Activated CD4-positive, alpha-beta memory T cell treated with anti-CD3 and anti-CD28 coated beads for 36 hours (primary cell): Measurements from ENCODE around the gene NUAK1. TPM values are rescaled to one million over a fixed set of nuclear protein-coding genes. Genes with fewer than 3 reads are reported as not detected.
"Not testable (repeated sequence)": the region's sequence is repeated elsewhere in the genome, so short reads cannot be mapped to it uniquely, and the experiment has no call there.

ENCODE experiments used
- CTCF ChIA-PET: fragments of 350-600 bp; sonication (Branson Sonifier 250); formaldehyde crosslinking; loops from one replicate; lab custom pipeline; 2021; ENCODE audit warnings: antibody characterized with exemption, inconsistent platforms; lab: Charles Lee
- POLR2A ChIA-PET: fragments of 350-600 bp; sonication (Branson Sonifier 250); formaldehyde crosslinking; loops from one replicate; lab custom pipeline; 2021; ENCODE audit warnings: antibody characterized with exemption; lab: Charles Lee
- DNase-seq: peaks from one replicate; pipeline ENCODE4 v3.0.0-alpha.2; 2020
- H3K27ac Mint-ChIP-seq: one replicate; pipeline ENCODE4 v1.8.0; 2021; ENCODE audit warnings: mixed read lengths
- H3K27me3 Mint-ChIP-seq: one replicate; pipeline ENCODE4 v1.8.0; 2021; ENCODE audit warnings: mixed read lengths
- H3K36me3 Mint-ChIP-seq: one replicate; pipeline ENCODE4 v1.8.0; 2021; ENCODE audit warnings: mixed read lengths
- H3K4me1 Mint-ChIP-seq: one replicate; pipeline ENCODE4 v1.8.0; 2021; ENCODE audit warnings: low read depth, mixed read lengths
- H3K4me3 Mint-ChIP-seq: one replicate; pipeline ENCODE4 v1.8.0; 2021; ENCODE audit warnings: mild to moderate bottlenecking, mixed read lengths
- H3K9me3 Mint-ChIP-seq: one replicate; pipeline ENCODE4 v1.8.0; 2021; ENCODE audit warnings: mixed read lengths
- intact Hi-C: fragments of 100-400 bp; cut with micrococcal nuclease; formaldehyde crosslinking; loops from one replicate; pipeline ENCODE4 v1.15.1; 2023
- total RNA-seq, 2 experiments: library from RNA; stranded (reverse); gene quantifications; one replicate each; pipeline ENCODE4 v1.2.3, GENCODE V29; 2021

Gene NUAK1
- total RNA-seq, 2 experiments from 2014 or later, result 0.05 TPM; not detected in 1

- H3K4me1 Mint-ChIP-seq, result no peaks in the 10 kb centered on the region
- no peak for DNase-seq
- intact Hi-C loops, result no loop called here
- no peak overlapping the region for H3K4me3 Mint-ChIP-seq
- ChIA-PET CTCF (no interaction called here), POLR2A (no interaction called here)
- no peaks in the 10 kb centered on the region for H3K9me3 Mint-ChIP-seq
- H3K27me3 Mint-ChIP-seq, result no peaks in the 10 kb centered on the region
- no peak overlapping the region for H3K27ac Mint-ChIP-seq
- H3K36me3 Mint-ChIP-seq, result no peaks in the 10 kb centered on the region
Measured at GRCh38 chr12:106027911-106028310, 110.8 kb downstream of the NUAK1 start.

GRCh38 chr12:106027286-106027685, 111.5 kb downstream of the NUAK1 start:
- H3K27ac Mint-ChIP-seq, result no peak overlapping the region
- DNase-seq, result no peak
- ChIA-PET CTCF (no interaction called here), POLR2A (no interaction called here)
- no peaks in the 10 kb centered on the region for H3K36me3 Mint-ChIP-seq
- no peaks in the 10 kb centered on the region for H3K9me3 Mint-ChIP-seq
- H3K4me3 Mint-ChIP-seq, result no peak overlapping the region
- intact Hi-C loops, result no loop called here
- H3K4me1 Mint-ChIP-seq, result no peaks in the 10 kb centered on the region
- H3K27me3 Mint-ChIP-seq, result no peaks in the 10 kb centered on the region

GRCh38 chr12:106025129-106025528, 113.6 kb downstream of the NUAK1 start:
- H3K4me3 Mint-ChIP-seq, result no peak overlapping the region
- intact Hi-C loops, result no loop called here
- ChIA-PET POLR2A (no interaction called here), CTCF (no interaction called here)
- H3K27ac Mint-ChIP-seq, result no peak overlapping the region
- H3K4me1 Mint-ChIP-seq, result no peaks in the 10 kb centered on the region
- no peak for DNase-seq
- H3K9me3 Mint-ChIP-seq, result no peaks in the 10 kb centered on the region
- no peaks in the 10 kb centered on the region for H3K36me3 Mint-ChIP-seq
- H3K27me3 Mint-ChIP-seq, result no peaks in the 10 kb centered on the region

- H3K36me3 Mint-ChIP-seq, result no peaks in the 10 kb centered on the region
- ChIA-PET CTCF (interaction anchor here (0.5 kb wide), 1 partner anchor 99 kb away, joined by 3 read pairs; no protein-coding TSS in a partner anchor), POLR2A (no interaction called here)
- H3K4me1 Mint-ChIP-seq, result no peaks in the 10 kb centered on the region
- H3K9me3 Mint-ChIP-seq, result peaks cover 12% of the 10 kb centered on the region
- no peak overlapping the region for H3K4me3 Mint-ChIP-seq
- no peak overlapping the region for H3K27ac Mint-ChIP-seq
- H3K27me3 Mint-ChIP-seq, result no peaks in the 10 kb centered on the region
- intact Hi-C loops, result no loop called here
- no peak for DNase-seq
Measured at GRCh38 chr12:106023039-106023438, 115.7 kb downstream of the NUAK1 start.

GRCh38 chr12:106022568-106023012, 116.2 kb downstream of the NUAK1 start:
- no peak overlapping the region for H3K4me3 Mint-ChIP-seq
- H3K27ac Mint-ChIP-seq, result no peak overlapping the region
- H3K36me3 Mint-ChIP-seq, result no peaks in the 10 kb centered on the region
- POLR2A ChIA-PET, result no interaction called here
- H3K4me1 Mint-ChIP-seq, result no peaks in the 10 kb centered on the region
- intact Hi-C loops, result no loop called here
- CTCF ChIA-PET, result interaction anchor here (0.5 kb wide), 1 partner anchor 98 kb away, joined by 3 read pairs; no protein-coding TSS in a partner anchor
- H3K9me3 Mint-ChIP-seq, result peaks cover 12% of the 10 kb centered on the region
- H3K27me3 Mint-ChIP-seq, result no peaks in the 10 kb centered on the region
- no peak for DNase-seq

- ChIA-PET POLR2A (no interaction called here), CTCF (no interaction called here)
- Mint-ChIP-seq H3K4me3 (no peak overlapping the region), H3K4me1 (no peaks in the 10 kb centered on the region), H3K36me3 (no peaks in the 10 kb centered on the region), H3K9me3 (peaks cover 12% of the 10 kb centered on the region), H3K27me3 (no peaks in the 10 kb centered on the region), H3K27ac (no peak overlapping the region)
- intact Hi-C loops, result no loop called here
- DNase-seq, result no peak
Measured at GRCh38 chr12:106021516-106021915, 117.2 kb downstream of the NUAK1 start.

- no peak for DNase-seq
- Mint-ChIP-seq H3K27me3 (no peaks in the 10 kb centered on the region), H3K9me3 (peaks cover 12% of the 10 kb centered on the region), H3K4me1 (no peaks in the 10 kb centered on the region), H3K4me3 (no peak overlapping the region), H3K36me3 (no peaks in the 10 kb centered on the region), H3K27ac (no peak overlapping the region)
- CTCF ChIA-PET, result no interaction called here
- POLR2A ChIA-PET, result no interaction called here
- intact Hi-C loops, result no loop called here
Measured at GRCh38 chr12:106020736-106021135, 118.0 kb downstream of the NUAK1 start.

GRCh38 chr12:106019144-106019543, 119.6 kb downstream of the NUAK1 start:
- H3K4me3 Mint-ChIP-seq, result no peak overlapping the region
- ChIA-PET POLR2A (no interaction called here), CTCF (no interaction called here)
- H3K27ac Mint-ChIP-seq, result no peak overlapping the region
- intact Hi-C loops, result no loop called here
- no peaks in the 10 kb centered on the region for H3K27me3 Mint-ChIP-seq
- DNase-seq, result no peak
- H3K36me3 Mint-ChIP-seq, result no peaks in the 10 kb centered on the region
- peaks cover 12% of the 10 kb centered on the region for H3K9me3 Mint-ChIP-seq
- no peaks in the 10 kb centered on the region for H3K4me1 Mint-ChIP-seq

- Mint-ChIP-seq H3K4me1 (no peaks in the 10 kb centered on the region), H3K4me3 (no peak overlapping the region), H3K9me3 (peaks cover 12% of the 10 kb centered on the region), H3K36me3 (no peaks in the 10 kb centered on the region), H3K27me3 (no peaks in the 10 kb centered on the region), H3K27ac (no peak overlapping the region)
- intact Hi-C loops, result no loop called here
- no peak for DNase-seq
- CTCF ChIA-PET, result no interaction called here
- POLR2A ChIA-PET, result no interaction called here
Measured at GRCh38 chr12:106018286-106018685, 120.5 kb downstream of the NUAK1 start.

- H3K27me3 Mint-ChIP-seq, H3K36me3 Mint-ChIP-seq, CTCF ChIA-PET, H3K4me1 Mint-ChIP-seq, intact Hi-C loops, POLR2A ChIA-PET, DNase-seq, H3K27ac Mint-ChIP-seq, H3K4me3 Mint-ChIP-seq: not testable (repeated sequence)
- H3K9me3 Mint-ChIP-seq, result peaks cover 12% of the 10 kb centered on the region
Measured at GRCh38 chr12:106016601-106017278, 122.0 kb downstream of the NUAK1 start.

- Mint-ChIP-seq H3K4me1 (no peaks in the 10 kb centered on the region), H3K27me3 (no peaks in the 10 kb centered on the region), H3K36me3 (no peaks in the 10 kb centered on the region), H3K4me3 (no peak overlapping the region), H3K27ac (no peak overlapping the region), H3K9me3 (peaks cover 12% of the 10 kb centered on the region)
- ChIA-PET CTCF (no interaction called here), POLR2A (no interaction called here)
- intact Hi-C loops, result no loop called here
- no peak for DNase-seq
Measured at GRCh38 chr12:106015646-106016045, 123.1 kb downstream of the NUAK1 start.

GRCh38 chr12:106013941-106014340, 124.8 kb downstream of the NUAK1 start:
- no peak for DNase-seq
- Mint-ChIP-seq H3K9me3 (peaks cover 4% of the 10 kb centered on the region), H3K36me3 (no peaks in the 10 kb centered on the region), H3K4me3 (no peak overlapping the region), H3K27me3 (no peaks in the 10 kb centered on the region), H3K27ac (no peak overlapping the region), H3K4me1 (no peaks in the 10 kb centered on the region)
- intact Hi-C loops, result no loop called here
- POLR2A ChIA-PET, result no interaction called here
- CTCF ChIA-PET, result no interaction called here
